GM12874 (cell line): ENCODE results near the gene LDLRAD2.

ENCODE experiments used
- CTCF ChIP-seq: IDR thresholded peaks from 2 replicates; pipeline ENCODE4 v1.5.1; 2011; ENCODE audit warnings: low read depth, mild to moderate bottlenecking, control low read depth, low read length, moderate library complexity; ENCODE audit not compliant: insufficient read depth

The LDLRAD2 gene

GRCh38 chr1:21801100-21801499 lies 11.0 kb upstream of the LDLRAD2 start:
- TF ChIP-seq CTCF, result no peak

- no peak for TF ChIP-seq CTCF
Observed at GRCh38 chr1:21804536-21804935, 7.5 kb upstream of the LDLRAD2 start.

GRCh38 chr1:21813542-21813941 lies 1.5 kb downstream of the LDLRAD2 start:
- TF ChIP-seq CTCF, result no peak

- peak; percentile 75 for TF ChIP-seq CTCF
Observed at GRCh38 chr1:21814241-21814918, 2.3 kb downstream of the LDLRAD2 start.

- TF ChIP-seq CTCF, result no peak
Observed at GRCh38 chr1:21814981-21815582, 3.0 kb downstream of the LDLRAD2 start.

- no peak for TF ChIP-seq CTCF
Observed at GRCh38 chr1:21815724-21816321, 3.8 kb downstream of the LDLRAD2 start.

- TF ChIP-seq CTCF, result no peak
Observed at GRCh38 chr1:21816602-21817302, 4.7 kb downstream of the LDLRAD2 start.
